GM18868 (cell line): ENCODE data around the gene SND1.
"Not testable (repeated sequence)": the region's sequence is repeated elsewhere in the genome, so short reads cannot be mapped to it uniquely, and the experiment has no call there.

Source experiments
- ATAC-seq: cut with Tn5 transposase; IDR thresholded peaks from one replicate; pipeline ENCODE4 v1.9.1; 2021; ENCODE audit warnings: mild to moderate bottlenecking, moderate library complexity; ENCODE audit not compliant: unreplicated experiment

The SND1 gene

DNA sequence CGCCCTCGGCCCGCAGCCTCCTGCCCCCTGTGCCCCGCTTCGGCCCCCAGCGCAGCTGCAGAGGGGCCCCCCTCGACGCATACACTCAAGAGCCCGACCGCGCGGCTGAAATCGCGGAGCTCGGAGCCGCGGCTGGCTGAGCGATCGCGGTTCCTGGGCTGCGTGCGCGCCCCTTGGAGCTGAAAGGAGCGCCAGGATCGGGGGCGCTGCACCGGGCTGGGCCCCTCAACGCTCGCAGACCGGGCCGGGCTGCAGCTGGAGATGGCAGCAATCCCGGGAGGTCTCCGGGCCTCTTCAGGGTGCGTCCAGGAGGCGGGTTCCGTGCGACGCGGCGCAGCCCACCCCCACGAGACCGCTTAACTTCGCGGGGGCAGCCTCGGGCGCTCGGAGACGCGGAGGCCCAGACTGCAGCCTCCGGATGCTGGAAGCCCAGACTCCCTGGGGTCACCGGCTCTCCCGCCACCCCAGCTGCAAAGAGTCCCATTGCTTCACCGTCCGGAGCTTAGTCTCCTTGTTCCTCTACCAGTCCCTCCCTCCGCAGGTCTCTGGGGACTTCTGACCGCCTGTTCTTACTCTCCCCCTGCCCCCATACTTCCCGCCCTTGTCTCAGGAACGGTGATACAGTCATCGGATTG is 452.2 kb downstream of the SND1 start:
- ATAC-seq: no peak

DNA sequence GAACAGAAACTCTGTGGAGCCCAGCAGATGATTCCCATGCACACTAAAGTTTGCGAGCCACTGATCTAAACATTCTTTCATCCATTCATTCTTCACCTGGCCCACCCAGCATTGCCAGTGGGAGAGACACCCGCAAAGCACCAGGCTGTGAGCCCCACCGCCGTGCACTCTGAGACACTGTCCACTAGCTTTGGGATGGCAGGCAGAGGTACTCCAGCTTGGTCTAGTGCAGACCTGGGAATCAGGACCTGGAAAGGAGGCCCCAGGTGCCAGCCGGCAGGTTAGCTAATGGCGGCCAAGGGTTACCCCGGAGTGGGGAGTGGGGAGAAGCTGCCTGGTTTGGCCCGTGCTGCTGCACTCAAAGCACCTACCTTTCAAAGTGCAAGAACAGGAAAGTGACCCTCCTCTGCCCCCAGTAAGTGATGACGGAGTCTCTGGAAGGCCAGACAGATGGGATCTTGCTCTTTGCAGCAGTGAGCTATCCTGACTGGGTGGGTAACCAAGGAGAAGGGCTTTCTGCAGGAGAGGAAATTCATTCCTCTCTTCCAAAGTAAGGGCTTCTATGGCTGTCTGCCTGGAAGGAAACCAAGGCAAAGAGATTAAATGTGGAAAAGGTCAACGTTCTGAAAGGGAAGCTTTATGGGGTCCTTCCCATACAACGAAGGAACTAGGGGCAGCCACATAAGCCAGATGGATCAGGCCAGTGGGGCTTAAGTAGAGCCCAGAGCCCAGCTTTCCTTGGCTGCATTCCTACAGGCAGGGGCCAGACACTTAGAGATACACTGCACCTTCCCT is 453.4 kb downstream of the SND1 start:
- no peak for ATAC-seq

GRCh38 chr7:128106821-128107220 is 454.8 kb downstream of the SND1 start:
- no peak for ATAC-seq

- not testable (repeated sequence) for ATAC-seq
These were observed 455.5 kb downstream of the SND1 start for GRCh38 chr7:128107516-128107915.

DNA sequence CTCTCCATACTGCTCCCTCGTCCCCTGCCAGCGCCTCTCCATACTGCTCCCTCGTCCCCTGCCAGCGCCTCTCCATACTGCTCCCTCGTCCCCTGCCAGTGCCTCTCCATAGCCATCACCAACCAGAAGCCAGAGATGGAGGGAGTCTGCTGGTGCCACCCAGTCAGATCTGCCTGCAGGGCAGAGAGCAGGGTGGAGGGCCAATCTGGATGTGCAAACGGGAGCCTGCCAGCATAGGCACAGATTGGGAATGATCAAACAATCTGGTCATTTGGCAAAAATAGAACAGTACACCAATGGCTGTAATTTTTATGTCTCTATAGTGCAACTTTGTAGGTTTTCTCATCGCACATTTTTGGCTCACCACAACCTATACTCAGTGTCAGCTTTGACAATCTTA is 456.1 kb downstream of the SND1 start:
- ATAC-seq: no peak

DNA sequence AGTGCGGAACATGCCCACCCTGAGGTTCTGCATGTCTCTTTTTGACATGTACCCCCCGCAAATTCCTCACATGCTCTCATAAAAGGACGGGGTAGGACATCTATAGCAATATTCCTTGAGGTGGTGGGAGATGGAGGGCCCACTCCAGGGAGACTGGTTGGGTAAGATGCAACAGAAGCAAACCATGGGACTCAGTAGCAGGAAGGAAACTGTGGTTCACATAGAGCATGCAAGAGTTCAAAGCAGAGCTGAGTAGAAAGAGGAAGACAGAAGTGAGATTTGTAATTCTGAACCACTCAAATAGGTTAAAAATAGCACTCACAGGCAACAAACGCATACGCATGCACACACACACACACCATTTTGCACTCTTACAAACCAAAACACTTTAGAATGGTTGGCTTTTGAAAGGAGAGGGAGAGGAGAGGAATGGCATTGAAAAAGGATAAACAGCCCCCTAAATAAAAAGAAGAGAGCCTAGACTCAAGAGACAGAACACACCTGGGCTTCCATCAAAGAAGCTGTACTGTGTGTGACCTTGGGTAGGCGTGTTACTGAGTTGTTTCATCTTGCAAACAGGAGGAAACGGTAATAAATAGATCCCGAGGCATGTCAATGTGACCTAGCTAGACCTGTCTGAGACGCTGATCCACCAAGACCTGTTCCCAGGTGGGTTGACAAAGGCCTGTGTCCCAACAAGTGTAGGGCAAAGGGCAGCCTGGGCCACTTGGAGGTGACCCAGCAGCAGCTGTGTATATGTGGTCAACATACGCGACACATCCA is 456.8 kb downstream of the SND1 start:
- peak; percentile 93 for ATAC-seq

GRCh38 chr7:128109424-128109969 is 457.5 kb downstream of the SND1 start:
- not testable (repeated sequence) for ATAC-seq

- ATAC-seq: no peak
These were observed 458.8 kb downstream of the SND1 start for GRCh38 chr7:128110641-128111364.

- no peak for ATAC-seq
These were observed 460.2 kb downstream of the SND1 start for GRCh38 chr7:128112018-128112780.

DNA sequence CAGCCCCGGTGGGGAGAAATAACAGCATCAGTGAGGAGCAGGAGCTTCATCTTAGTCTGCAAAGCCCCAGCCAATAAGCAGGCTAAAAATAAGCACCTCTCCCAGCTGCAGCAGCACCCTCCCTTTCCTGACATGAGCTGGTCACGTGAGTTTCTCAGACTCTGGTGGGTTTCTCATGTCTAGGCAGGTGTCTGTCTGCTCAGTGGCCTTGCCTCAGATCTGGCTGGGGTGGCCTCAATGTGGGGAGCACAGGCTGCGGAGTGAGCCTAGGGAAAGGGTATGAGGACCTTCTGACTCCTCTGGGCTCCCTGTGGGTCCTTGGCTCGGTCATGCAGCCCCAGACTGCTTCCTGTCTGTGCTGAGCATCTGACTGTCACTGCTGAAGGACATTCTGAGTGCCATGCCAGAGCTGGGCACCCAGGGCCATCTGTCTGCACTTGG is 460.8 kb downstream of the SND1 start:
- no peak for ATAC-seq

GRCh38 chr7:128113839-128114238 is 461.8 kb downstream of the SND1 start:
- ATAC-seq: no peak

GRCh38 chr7:128114806-128115205 is 462.8 kb downstream of the SND1 start:
- no peak for ATAC-seq

DNA sequence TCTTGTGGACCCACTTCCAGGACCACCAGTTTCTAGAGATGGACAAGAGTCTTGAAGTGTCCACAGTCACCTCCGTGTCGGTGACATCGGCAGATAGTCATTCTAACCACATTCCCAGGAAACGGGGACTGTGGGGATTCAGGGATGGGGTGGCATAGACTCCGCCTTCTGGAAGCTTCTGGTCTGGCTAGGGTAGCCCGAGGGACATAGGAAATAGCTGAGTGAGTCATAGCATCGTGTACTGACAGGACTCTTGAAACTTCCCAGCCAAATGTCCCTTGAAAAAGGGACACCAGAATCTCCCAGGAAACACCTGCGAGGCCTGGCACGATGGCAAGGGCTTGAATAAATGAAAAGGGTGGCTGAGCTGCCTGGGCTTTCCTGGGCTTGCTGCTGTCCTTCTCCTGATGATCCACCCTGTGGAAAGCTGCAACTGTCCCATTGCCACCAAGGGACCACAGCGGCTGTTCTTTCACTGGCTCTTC is 463.4 kb downstream of the SND1 start:
- no peak for ATAC-seq

GRCh38 chr7:128115821-128116723 is 464.1 kb downstream of the SND1 start:
- no peak for ATAC-seq

DNA sequence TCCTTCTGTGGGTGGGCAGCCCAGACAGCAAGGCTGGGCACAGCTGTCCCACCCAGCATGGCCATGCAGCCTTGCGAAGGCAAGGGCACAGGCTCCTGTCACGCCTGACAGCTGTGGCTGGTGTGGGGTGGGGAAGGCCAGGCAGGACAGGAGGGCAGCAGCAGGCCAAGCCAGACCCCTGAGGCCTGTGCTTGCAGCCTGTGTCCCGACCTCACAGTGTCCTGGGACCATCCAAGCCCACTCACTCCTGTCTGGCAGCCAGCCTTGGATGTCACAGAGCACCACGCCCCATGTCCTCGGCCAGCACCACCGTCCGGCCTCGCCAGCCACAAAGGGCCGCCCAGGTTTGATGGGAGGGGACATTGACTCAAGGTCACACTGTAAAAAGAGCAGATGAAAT is 464.7 kb downstream of the SND1 start:
- ATAC-seq: no peak

- ATAC-seq: no peak
These were observed 465.7 kb downstream of the SND1 start for GRCh38 chr7:128117691-128118090.

- no peak for ATAC-seq
These were observed 467.0 kb downstream of the SND1 start for GRCh38 chr7:128119036-128119435.

- no peak for ATAC-seq
These were observed 468.1 kb downstream of the SND1 start for GRCh38 chr7:128120116-128120515.

DNA sequence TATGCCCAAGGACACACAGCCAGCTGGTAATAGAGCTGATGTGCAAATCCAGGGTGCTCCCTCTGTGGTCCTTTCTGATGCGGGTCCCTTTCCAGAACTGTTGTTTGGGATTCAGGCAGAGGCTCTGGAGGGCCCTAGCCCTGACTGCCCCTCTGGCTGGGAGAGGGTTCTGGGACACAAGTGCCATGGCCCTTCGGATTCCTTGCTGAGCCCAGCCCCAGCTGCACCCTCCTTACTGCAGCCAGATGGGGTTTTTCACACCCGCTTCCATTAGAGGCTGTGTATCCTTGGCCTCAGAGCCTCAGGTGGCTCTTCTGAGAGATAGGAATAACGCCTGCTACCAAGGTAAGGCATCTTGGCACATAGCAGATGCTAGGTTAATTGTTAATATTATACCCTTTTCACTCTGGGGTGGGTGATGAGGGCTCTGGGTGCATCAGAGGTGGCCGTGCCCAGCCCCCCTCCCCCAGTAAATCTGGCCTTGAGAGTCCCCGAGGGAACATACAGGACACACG is 469.0 kb downstream of the SND1 start:
- no peak for ATAC-seq
